ENCODE measurements around the gene KDM3B. TPM values are rescaled to one million over a fixed set of nuclear protein-coding genes. Genes with fewer than 3 reads are reported as not detected.
A peak's percentile ranks its signal among the peaks of the same experiment; 100 is the strongest.
"Not testable (repeated sequence)": the region's sequence is repeated elsewhere in the genome, so short reads cannot be mapped to it uniquely, and the experiment has no call there.

The KDM3B gene
- total RNA-seq, 2 donors from 2014 or later, result 29.7 to 42.3 TPM

DNA sequence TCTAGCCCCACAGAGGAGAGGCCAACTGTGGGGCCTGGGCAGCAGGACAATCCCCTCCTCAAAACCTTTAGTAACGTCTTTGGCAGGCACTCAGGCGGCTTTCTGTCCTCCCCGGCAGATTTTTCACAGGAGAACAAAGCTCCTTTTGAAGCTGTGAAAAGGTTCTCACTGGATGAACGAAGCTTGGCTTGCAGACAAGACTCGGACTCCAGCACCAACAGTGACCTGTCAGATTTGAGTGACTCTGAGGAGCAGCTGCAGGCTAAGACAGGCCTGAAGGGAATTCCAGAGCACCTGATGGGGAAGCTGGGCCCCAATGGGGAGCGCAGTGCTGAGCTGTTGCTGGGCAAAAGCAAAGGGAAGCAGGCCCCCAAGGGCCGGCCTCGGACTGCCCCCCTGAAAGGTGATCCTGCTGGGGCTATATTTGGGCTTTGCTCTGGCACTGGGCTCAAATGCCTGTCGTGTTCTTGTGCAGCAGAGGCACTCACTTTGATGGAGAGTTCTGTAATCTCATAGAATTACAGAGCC, 39.4 kb downstream of the KDM3B start:
- DNase-seq, result no peak
- H3K4me3 ChIP-seq, result no peak overlapping the region
- WGBS, 2 donors, result 79 to 95% methylated on average over 6 to 9 of the region's 9 CpGs
- TF ChIP-seq, protein P1, sequence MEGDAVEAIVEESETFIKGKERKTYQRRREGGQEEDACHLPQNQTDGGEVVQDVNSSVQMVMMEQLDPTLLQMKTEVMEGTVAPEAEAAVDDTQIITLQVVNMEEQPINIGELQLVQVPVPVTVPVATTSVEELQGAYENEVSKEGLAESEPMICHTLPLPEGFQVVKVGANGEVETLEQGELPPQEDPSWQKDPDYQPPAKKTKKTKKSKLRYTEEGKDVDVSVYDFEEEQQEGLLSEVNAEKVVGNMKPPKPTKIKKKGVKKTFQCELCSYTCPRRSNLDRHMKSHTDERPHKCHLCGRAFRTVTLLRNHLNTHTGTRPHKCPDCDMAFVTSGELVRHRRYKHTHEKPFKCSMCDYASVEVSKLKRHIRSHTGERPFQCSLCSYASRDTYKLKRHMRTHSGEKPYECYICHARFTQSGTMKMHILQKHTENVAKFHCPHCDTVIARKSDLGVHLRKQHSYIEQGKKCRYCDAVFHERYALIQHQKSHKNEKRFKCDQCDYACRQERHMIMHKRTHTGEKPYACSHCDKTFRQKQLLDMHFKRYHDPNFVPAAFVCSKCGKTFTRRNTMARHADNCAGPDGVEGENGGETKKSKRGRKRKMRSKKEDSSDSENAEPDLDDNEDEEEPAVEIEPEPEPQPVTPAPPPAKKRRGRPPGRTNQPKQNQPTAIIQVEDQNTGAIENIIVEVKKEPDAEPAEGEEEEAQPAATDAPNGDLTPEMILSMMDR (IDR thresholded peaks at IDR 0.05), result no peak
- TF ChIP-seq POLR2A (IDR thresholded peaks at IDR 0.05), result no peak
- H3K27me3 ChIP-seq, result no peaks in the 10 kb centered on the region
- H3K27ac ChIP-seq, result no peak overlapping the region
- ATAC-seq, result no peak
- intact Hi-C loops (cut with DNase I), result no loop called here
- no peaks in the 10 kb centered on the region for H3K4me1 ChIP-seq
- H3K9me3 ChIP-seq, result no peaks in the 10 kb centered on the region
- peaks cover 0 to 22% of the 10 kb centered on the region in 2 donors for H3K36me3 ChIP-seq (replicated peaks in 1 of 2; ENCODE audit: insufficient read depth in 1 of 2, low read depth in 2 of 2)

DNA sequence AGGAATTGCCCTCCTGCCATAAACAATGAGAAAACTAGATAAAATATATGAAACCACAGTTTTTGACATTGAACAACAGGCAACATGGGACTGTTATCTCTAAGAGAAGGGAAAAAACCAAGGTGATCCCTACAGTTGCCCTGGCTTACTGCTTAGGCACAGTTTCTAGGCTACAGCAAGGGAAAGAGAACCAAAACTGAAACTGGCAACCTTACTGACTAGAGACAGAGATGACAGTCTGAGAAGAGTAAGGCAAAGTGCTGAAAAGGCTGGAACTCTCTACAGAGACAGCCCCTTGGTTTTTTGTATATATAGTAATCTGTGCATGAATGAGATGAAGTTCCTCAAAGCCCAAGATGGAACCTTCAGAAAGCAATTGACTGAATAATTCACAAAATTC, 50.2 kb downstream of the KDM3B start:
- DNase-seq (no peak), ATAC-seq (no peak)
- no peak for TF ChIP-seq POLR2A (IDR thresholded peaks at IDR 0.05)
- TF ChIP-seq, protein P1 (IDR thresholded peaks at IDR 0.05), result no peak
- Histone ChIP-seq H3K27me3 (no peaks in the 10 kb centered on the region), H3K27ac (no peak overlapping the region), H3K36me3 (replicated peaks in 1 of 2; ENCODE audit: insufficient read depth in 1 of 2, low read depth in 2 of 2) (peaks cover 6 to 25% of the 10 kb centered on the region in 2 donors), H3K4me3 (no peak overlapping the region), H3K4me1 (no peaks in the 10 kb centered on the region), H3K9me3 (no peaks in the 10 kb centered on the region)
- intact Hi-C loops (cut with DNase I), result no loop called here

DNA sequence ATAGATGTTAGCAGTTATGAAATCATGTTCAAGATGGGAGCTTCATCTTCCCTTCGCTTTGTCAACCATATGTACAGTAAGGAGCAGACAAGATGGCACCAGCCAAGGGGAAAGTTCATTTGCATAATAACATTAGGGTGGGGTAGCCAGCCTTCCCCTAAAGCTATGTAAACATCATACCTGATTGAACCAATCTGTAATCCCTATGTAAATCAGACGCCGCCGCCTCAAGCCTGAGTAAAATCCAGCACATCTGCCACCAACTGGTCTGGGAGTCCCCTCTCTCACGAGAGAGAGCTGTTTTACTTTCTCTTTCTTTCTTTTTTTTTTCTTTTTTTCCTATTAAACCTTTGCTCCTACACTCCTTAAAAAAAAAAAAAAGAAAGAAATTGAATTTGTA, 55.5 kb downstream of the KDM3B start:
- TF ChIP-seq POLR2A (IDR thresholded peaks at IDR 0.05), result no peak
- TF ChIP-seq, protein P1 (IDR thresholded peaks at IDR 0.05), result no peak
- no peak overlapping the region for H3K27ac ChIP-seq
- H3K27me3 ChIP-seq, result no peaks in the 10 kb centered on the region
- peaks cover 0 to 4% of the 10 kb centered on the region in 2 donors for H3K36me3 ChIP-seq (replicated peaks in 1 of 2; ENCODE audit: insufficient read depth in 1 of 2, low read depth in 2 of 2)
- WGBS, 2 donors, result 83 to 88% methylated on average over 5 of the region's 5 CpGs
- intact Hi-C loops (cut with DNase I), result no loop called here
- DNase-seq (no peak), ATAC-seq (no peak)
- no peak overlapping the region for H3K4me3 ChIP-seq
- H3K4me1 ChIP-seq, result no peaks in the 10 kb centered on the region
- no peaks in the 10 kb centered on the region for H3K9me3 ChIP-seq

DNA sequence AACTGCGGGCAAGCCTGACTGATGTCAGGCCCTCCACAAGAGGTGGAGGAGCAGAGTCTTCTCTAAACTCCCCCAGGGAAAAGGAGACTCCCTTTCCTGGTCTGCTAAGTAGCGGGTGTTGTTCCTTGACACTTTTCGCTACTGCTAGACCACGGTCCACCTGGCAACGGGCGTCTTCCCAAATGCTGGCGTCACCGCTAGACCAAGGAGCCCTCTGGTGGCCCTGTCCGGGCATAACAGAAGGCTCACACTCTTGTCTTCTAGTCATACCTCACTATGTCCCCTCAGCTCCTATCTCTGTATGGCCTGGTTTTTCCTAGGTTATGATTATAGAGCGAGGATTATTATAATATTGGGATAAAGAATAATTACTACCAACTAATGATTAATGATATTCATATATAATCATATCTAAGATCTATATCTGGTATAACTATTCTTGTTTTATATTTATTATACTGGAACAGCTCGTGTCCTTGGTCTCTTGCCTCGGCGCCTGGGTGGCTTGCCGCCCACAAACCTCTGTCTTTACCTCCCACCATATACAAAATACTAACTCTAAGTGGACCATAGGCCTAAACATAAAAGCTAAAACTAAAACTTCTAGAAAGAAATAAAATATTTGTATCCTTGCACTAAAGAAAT, 58.6 kb downstream of the KDM3B start:
- H3K27ac ChIP-seq; H3K27me3 ChIP-seq; H3K9me3 ChIP-seq; ATAC-seq; H3K4me3 ChIP-seq; H3K4me1 ChIP-seq; intact Hi-C loops (cut with DNase I): not testable (repeated sequence)
- peak; percentile 64 to 77 (median 68) for DNase-seq
- peaks cover 6 to 13% of the 10 kb centered on the region in 2 donors for H3K36me3 ChIP-seq (replicated peaks in 1 of 2; ENCODE audit: insufficient read depth in 1 of 2, low read depth in 2 of 2)
- 58% methylated on average over 9 to 14 of the region's 14 CpGs for WGBS, 2 donors
- TF ChIP-seq, protein P1 (IDR thresholded peaks at IDR 0.05), result peak; percentile 7 to 68 (median 50)

DNA sequence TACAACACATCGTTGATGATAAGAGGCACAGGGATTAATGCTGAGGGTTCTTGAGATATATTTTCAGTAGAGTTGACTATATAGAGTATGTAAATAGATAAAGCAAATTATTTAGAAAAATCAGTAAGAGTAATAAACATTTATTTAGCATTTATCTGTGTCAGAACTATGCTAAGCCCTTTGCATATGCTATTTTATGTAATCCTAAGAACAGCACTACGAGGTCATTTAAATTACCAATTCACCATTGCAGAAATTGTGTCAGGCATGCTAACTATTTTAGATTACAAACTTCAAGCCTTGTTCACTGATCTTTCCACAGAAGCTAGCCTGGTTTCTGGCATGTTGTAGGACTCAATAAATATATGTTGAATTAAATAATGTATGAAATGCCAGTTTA, 66.0 kb downstream of the KDM3B start:
- ATAC-seq, result no peak
- TF ChIP-seq, protein P1 (IDR thresholded peaks at IDR 0.05), result no peak
- TF ChIP-seq POLR2A (IDR thresholded peaks at IDR 0.05), result no peak
- Histone ChIP-seq H3K36me3 (replicated peaks in 1 of 2; ENCODE audit: insufficient read depth in 1 of 2, low read depth in 2 of 2) (peaks cover 24 to 50% of the 10 kb centered on the region in 2 donors), H3K27me3 (no peaks in the 10 kb centered on the region), H3K27ac (no peak overlapping the region), H3K4me3 (no peak overlapping the region), H3K4me1 (no peaks in the 10 kb centered on the region), H3K9me3 (no peaks in the 10 kb centered on the region)
- 77 to 82% methylated on average over 2 of the region's 2 CpGs for WGBS, 2 donors
- no peak for DNase-seq
- intact Hi-C loops (cut with DNase I), result no loop called here
